SH-SY5Y (cell line): ENCODE results near the gene UTP15.

Source experiments
- GATA2 ChIP-seq: IDR thresholded peaks from 2 replicates; pipeline ENCODE4 v1.6.1; 2011; ENCODE audit warnings: mild to moderate bottlenecking, low read depth, low read length
- GATA3 ChIP-seq: IDR thresholded peaks from 2 replicates; pipeline ENCODE4 v1.6.1; 2011; ENCODE audit warnings: low read depth, mild to moderate bottlenecking, low read length, moderate library complexity

DNA sequence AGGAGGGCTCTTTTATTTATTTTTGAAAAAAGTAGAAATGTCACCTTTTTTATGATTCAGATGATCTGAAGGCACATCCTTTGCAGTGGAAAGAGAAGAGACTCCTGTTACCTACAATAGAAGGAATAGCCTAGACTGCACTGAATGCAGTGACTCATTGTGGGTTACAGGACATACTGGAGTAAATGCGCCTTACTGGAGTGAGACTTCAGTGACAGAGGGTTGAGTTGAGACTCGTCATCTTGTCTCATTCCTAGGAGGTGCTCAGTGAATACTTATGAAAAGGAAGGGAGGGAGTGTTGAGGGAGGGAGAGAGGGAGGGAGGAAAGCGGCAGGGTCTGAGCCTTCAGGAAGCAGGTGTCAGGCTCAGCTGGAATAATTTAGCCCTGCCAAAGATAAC, 25.4 kb upstream of the UTP15 start:
- TF ChIP-seq GATA3 (no peak), GATA2 (no peak)
